CD4-positive, alpha-beta T cell treated with Interleukin-6 at 100 ng/mL for 8 hours (primary cell): ENCODE results near the gene ESR1.
"Not testable (repeated sequence)": the region's sequence is repeated elsewhere in the genome, so short reads cannot be mapped to it uniquely, and the experiment has no call there.

Source experiments
- DNase-seq: peaks from one replicate; pipeline ENCODE4 v3.0.0-alpha.2; 2020; ENCODE audit warnings: mixed read lengths, low spot score

The ESR1 gene

GRCh38 chr6:151988199-151988598, 180.7 kb downstream of the ESR1 start:
- not testable (repeated sequence) for DNase-seq

- DNase-seq = no peak
Observed at GRCh38 chr6:151992091-151992490, 184.6 kb downstream of the ESR1 start.

- DNase-seq = no peak
Observed at GRCh38 chr6:151993364-151993763, 185.9 kb downstream of the ESR1 start.

GRCh38 chr6:151998784-151999183, 191.3 kb downstream of the ESR1 start:
- no peak for DNase-seq

- DNase-seq = no peak
Observed at GRCh38 chr6:151999194-151999593, 191.7 kb downstream of the ESR1 start.

- no peak for DNase-seq
Observed at GRCh38 chr6:152001408-152001807, 193.9 kb downstream of the ESR1 start.

GRCh38 chr6:152002306-152002705, 194.8 kb downstream of the ESR1 start:
- DNase-seq = no peak

- DNase-seq = no peak
Observed at GRCh38 chr6:152004036-152004566, 196.6 kb downstream of the ESR1 start.

- DNase-seq = no peak
Observed at GRCh38 chr6:152004896-152005295, 197.4 kb downstream of the ESR1 start.

GRCh38 chr6:152008779-152009178, 201.3 kb downstream of the ESR1 start:
- DNase-seq = no peak

- no peak for DNase-seq
Observed at GRCh38 chr6:152012227-152012626, 204.7 kb downstream of the ESR1 start.

- DNase-seq = no peak
Observed at GRCh38 chr6:152018876-152019275, 211.4 kb downstream of the ESR1 start.

GRCh38 chr6:152022303-152022702, 214.8 kb downstream of the ESR1 start:
- no peak for DNase-seq

- no peak for DNase-seq
Observed at GRCh38 chr6:152023613-152024012, 216.1 kb downstream of the ESR1 start.

GRCh38 chr6:152026291-152026690, 218.8 kb downstream of the ESR1 start:
- no peak for DNase-seq

GRCh38 chr6:152026744-152027143, 219.3 kb downstream of the ESR1 start:
- DNase-seq = not testable (repeated sequence)

GRCh38 chr6:152033765-152034164, 226.3 kb downstream of the ESR1 start:
- DNase-seq = not testable (repeated sequence)

GRCh38 chr6:152034631-152035030, 227.1 kb downstream of the ESR1 start:
- no peak for DNase-seq

- DNase-seq = no peak
Observed at GRCh38 chr6:152046118-152046517, 238.6 kb downstream of the ESR1 start.

- DNase-seq = no peak
Observed at GRCh38 chr6:152048921-152049320, 241.4 kb downstream of the ESR1 start.

- DNase-seq = no peak
Observed at GRCh38 chr6:152049502-152049901, 242.0 kb downstream of the ESR1 start.

- no peak for DNase-seq
Observed at GRCh38 chr6:152050451-152051195, 243.1 kb downstream of the ESR1 start.

- DNase-seq = no peak
Observed at GRCh38 chr6:152052061-152052460, 244.6 kb downstream of the ESR1 start.

- DNase-seq = no peak
Observed at GRCh38 chr6:152053332-152053731, 245.8 kb downstream of the ESR1 start.
